ENCODE measurements around the gene MTX2. TPM values are rescaled to one million over a fixed set of nuclear protein-coding genes. Genes with fewer than 3 reads are reported as not detected.

MTX2 gene
- total RNA-seq, 4 donors from 2014 or later: 17.6 to 33.1 (median 28.9) TPM

DNA sequence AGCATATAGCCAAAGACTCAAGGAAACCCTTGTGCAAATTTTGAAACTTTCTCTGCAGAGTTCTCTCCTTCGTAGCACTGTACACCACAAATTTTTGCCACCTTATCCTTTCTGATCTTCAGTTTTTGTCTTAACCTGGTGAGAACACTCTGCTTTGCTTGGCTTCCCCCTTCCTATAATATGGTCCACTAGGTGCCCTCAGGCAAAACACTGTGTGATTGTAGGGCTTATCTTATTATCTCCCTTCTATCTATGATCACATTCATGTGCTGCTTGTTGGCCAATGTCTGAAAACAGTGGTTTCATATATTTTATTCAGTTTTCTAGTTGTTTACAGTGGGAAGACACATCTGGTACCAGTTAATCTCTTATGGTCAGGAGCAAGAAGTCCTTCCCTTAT is 111.1 kb downstream of the MTX2 start:
- Histone ChIP-seq H3K9me3 (peaks cover 0 to 8% (median 0%) of the 10 kb centered on the region in 4 donors), H3K27ac (no peak overlapping the region), H3K4me3 (no peak overlapping the region), H3K4me1 (no peaks in the 10 kb centered on the region), H3K27me3 (no peaks in the 10 kb centered on the region), H3K36me3 (no peaks in the 10 kb centered on the region)
- DNase-seq: no peak
- TF ChIP-seq POLR2A (IDR thresholded peaks at IDR 0.05): no peak
- TF ChIP-seq, protein P1, sequence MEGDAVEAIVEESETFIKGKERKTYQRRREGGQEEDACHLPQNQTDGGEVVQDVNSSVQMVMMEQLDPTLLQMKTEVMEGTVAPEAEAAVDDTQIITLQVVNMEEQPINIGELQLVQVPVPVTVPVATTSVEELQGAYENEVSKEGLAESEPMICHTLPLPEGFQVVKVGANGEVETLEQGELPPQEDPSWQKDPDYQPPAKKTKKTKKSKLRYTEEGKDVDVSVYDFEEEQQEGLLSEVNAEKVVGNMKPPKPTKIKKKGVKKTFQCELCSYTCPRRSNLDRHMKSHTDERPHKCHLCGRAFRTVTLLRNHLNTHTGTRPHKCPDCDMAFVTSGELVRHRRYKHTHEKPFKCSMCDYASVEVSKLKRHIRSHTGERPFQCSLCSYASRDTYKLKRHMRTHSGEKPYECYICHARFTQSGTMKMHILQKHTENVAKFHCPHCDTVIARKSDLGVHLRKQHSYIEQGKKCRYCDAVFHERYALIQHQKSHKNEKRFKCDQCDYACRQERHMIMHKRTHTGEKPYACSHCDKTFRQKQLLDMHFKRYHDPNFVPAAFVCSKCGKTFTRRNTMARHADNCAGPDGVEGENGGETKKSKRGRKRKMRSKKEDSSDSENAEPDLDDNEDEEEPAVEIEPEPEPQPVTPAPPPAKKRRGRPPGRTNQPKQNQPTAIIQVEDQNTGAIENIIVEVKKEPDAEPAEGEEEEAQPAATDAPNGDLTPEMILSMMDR (IDR thresholded peaks at IDR 0.05): no peak

DNA sequence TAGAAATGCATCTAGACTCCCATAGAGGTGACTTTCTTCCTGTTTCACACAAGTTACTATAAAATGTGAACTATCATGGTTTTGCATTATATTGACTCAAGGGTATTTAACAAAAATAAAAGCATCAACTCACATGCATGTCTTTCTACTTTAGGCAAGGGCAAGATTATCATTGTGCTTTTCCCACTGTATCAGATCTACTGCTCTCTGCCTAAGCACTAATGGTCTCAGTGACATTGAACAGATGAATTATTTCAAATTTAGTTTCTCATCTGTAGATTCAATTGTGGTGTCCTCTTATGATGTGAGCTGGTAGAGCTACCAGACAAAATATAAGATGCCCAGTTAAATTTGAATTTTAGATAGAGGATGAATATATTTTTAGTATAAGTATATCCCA is 113.9 kb downstream of the MTX2 start:
- Histone ChIP-seq H3K4me3 (no peak overlapping the region), H3K27me3 (no peaks in the 10 kb centered on the region), H3K27ac (no peak overlapping the region), H3K36me3 (no peaks in the 10 kb centered on the region), H3K9me3 (peaks cover 0 to 4% (median 0%) of the 10 kb centered on the region in 4 donors), H3K4me1 (no peaks in the 10 kb centered on the region)
- no peak for DNase-seq
- TF ChIP-seq, protein P1 (IDR thresholded peaks at IDR 0.05): no peak
- TF ChIP-seq POLR2A (IDR thresholded peaks at IDR 0.05): no peak

DNA sequence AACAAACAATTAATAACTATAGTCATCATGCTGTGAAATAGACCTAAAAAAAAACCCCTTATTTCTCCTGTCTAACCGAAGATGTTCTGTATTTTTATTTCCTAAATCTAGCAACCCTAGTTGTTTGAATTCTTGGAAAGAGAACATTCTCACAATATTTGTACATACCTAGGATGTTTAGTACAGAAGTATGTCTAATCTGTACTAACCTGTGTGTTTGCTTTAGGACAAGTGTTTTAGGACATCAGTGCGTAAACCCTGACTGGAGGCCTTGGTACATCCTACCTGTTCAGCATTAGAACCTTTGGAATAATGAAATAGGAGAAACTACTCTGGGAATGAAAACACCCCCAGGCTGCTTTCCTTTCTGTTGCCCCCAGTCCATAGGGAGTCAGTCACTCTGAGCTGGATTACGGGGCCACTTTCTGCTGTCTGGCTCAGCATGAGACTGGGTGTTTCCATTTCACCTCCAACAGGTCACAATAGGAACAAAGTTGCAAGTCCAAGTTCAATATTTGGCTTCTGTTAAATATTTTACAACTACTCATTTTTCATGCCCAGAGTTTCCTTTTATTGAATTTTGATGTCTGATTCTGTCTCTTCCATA is 114.7 kb downstream of the MTX2 start:
- no peaks in the 10 kb centered on the region for H3K27me3 ChIP-seq
- no peaks in the 10 kb centered on the region for H3K9me3 ChIP-seq
- H3K4me3 ChIP-seq: no peak overlapping the region
- H3K36me3 ChIP-seq: no peaks in the 10 kb centered on the region
- H3K27ac ChIP-seq: no peak overlapping the region
- no peak for DNase-seq
- H3K4me1 ChIP-seq: no peaks in the 10 kb centered on the region
- TF ChIP-seq, protein P1 (IDR thresholded peaks at IDR 0.05): no peak
- no peak for TF ChIP-seq POLR2A (IDR thresholded peaks at IDR 0.05)

DNA sequence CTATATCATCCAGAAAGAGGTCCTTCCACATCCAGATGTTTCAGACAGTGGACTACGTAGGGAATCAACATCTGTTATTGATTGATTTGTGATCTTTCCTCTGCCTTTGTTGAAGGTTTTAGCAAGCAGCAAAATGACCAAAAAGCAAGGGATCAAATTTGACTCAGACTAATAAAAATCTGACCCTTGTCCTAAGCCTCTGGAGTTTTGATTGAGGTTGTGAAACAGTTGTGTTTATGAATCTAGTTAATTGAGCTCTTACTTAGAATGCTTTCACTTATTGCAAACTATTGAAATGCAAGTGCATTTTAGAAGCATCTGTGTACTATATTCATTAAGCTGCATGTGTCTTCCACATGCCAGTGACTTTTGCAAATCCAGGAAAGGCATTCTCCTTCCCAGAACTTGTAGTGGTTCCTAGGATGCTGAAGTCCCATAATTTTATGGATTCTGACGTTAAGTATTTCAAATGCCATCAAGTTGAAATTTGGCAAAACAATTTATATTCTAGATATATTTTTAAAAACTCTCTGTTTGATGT is 116.0 kb downstream of the MTX2 start:
- Histone ChIP-seq H3K27me3 (no peaks in the 10 kb centered on the region), H3K4me3 (no peak overlapping the region), H3K9me3 (no peaks in the 10 kb centered on the region), H3K27ac (no peak overlapping the region), H3K4me1 (no peaks in the 10 kb centered on the region), H3K36me3 (no peaks in the 10 kb centered on the region)
- TF ChIP-seq, protein P1 (IDR thresholded peaks at IDR 0.05): no peak
- TF ChIP-seq POLR2A (IDR thresholded peaks at IDR 0.05): no peak
- DNase-seq: no peak

DNA sequence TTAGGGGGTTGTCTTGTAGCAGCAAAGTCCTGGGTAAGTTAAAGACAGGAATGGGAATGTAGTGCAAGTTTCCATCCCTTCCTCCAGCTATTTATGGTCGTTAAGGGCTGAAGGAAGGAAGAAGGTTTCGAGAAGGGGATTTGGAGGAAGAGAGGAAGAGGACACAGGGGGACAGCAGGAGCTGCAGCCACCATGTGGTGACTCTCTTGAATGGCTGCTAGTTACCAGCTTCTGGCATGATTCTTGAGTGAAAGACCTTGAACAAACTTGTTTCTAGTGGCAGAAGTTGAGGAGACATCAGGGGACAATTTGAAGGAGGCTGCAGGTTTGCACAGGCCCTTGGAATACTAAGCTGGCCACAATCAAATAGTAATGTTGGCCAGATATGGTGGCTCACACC is 116.6 kb downstream of the MTX2 start:
- TF ChIP-seq POLR2A (IDR thresholded peaks at IDR 0.05): no peak
- TF ChIP-seq, protein P1 (IDR thresholded peaks at IDR 0.05): no peak
- Histone ChIP-seq H3K36me3 (no peaks in the 10 kb centered on the region), H3K27ac (no peak overlapping the region), H3K27me3 (no peaks in the 10 kb centered on the region), H3K4me3 (no peak overlapping the region), H3K9me3 (no peaks in the 10 kb centered on the region), H3K4me1 (no peaks in the 10 kb centered on the region)
- DNase-seq: no peak

Other genes with a start within 250 kb of the MTX2 start
- not detected for gene EVX2, start 185.5 kb upstream of the MTX2 start, total RNA-seq
- gene HOXD13, start 176.7 kb upstream of the MTX2 start, total RNA-seq: not detected
- not detected for gene HOXD12, start 169.6 kb upstream of the MTX2 start, total RNA-seq
- not detected for gene HOXD11, start 162.2 kb upstream of the MTX2 start, total RNA-seq
- not detected for gene HOXD10, start 152.7 kb upstream of the MTX2 start, total RNA-seq
- gene HOXD9, start 146.7 kb upstream of the MTX2 start, total RNA-seq: under 1 TPM in 1 of 4 donors, not detected in 3; 0.70 TPM
- gene HOXD8, start 139.7 kb upstream of the MTX2 start, total RNA-seq: 1 to 10 TPM; 3.3 to 9.1 (median 5.0) TPM
- gene HOXD4, start 117.9 kb upstream of the MTX2 start, total RNA-seq: 10 to 100 TPM in 2 of 4 donors, 1 to 10 TPM in 2; 1.7 to 13.2 (median 7.0) TPM
- 1 to 10 TPM; 2.0 to 9.1 (median 8.3) TPM for gene HOXD3, start 112.1 kb upstream of the MTX2 start, total RNA-seq
- gene HOXD1, start 80.8 kb upstream of the MTX2 start, total RNA-seq: 10 to 100 TPM in 1 of 4 donors, 1 to 10 TPM in 3; 2.5 to 11.5 (median 9.5) TPM